ENCODE results near the gene FLNA.

FLNA gene

GRCh38 chrX:154368630-154369448 lies 5.6 kb downstream of the FLNA start:
- TF ChIP-seq, protein P1, sequence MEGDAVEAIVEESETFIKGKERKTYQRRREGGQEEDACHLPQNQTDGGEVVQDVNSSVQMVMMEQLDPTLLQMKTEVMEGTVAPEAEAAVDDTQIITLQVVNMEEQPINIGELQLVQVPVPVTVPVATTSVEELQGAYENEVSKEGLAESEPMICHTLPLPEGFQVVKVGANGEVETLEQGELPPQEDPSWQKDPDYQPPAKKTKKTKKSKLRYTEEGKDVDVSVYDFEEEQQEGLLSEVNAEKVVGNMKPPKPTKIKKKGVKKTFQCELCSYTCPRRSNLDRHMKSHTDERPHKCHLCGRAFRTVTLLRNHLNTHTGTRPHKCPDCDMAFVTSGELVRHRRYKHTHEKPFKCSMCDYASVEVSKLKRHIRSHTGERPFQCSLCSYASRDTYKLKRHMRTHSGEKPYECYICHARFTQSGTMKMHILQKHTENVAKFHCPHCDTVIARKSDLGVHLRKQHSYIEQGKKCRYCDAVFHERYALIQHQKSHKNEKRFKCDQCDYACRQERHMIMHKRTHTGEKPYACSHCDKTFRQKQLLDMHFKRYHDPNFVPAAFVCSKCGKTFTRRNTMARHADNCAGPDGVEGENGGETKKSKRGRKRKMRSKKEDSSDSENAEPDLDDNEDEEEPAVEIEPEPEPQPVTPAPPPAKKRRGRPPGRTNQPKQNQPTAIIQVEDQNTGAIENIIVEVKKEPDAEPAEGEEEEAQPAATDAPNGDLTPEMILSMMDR (conservative IDR thresholded peaks at IDR 0.05; ENCODE audit: control insufficient read depth, insufficient read depth, low read depth, low read length), result no peak
- H3K4me3 ChIP-seq (ENCODE audit: control insufficient read depth, low read depth, low read length), result peak overlapping the region; percentile 66
- DNase-seq (ENCODE audit: low read depth), result peak; percentile 95

- TF ChIP-seq, protein P1 (conservative IDR thresholded peaks at IDR 0.05; ENCODE audit: control insufficient read depth, insufficient read depth, low read depth, low read length), result no peak
- DNase-seq (ENCODE audit: low read depth), result no peak
- H3K4me3 ChIP-seq (ENCODE audit: control insufficient read depth, low read depth, low read length), result peak overlapping the region; percentile 6
Measured at GRCh38 chrX:154367474-154368308, 6.7 kb downstream of the FLNA start.

DNA sequence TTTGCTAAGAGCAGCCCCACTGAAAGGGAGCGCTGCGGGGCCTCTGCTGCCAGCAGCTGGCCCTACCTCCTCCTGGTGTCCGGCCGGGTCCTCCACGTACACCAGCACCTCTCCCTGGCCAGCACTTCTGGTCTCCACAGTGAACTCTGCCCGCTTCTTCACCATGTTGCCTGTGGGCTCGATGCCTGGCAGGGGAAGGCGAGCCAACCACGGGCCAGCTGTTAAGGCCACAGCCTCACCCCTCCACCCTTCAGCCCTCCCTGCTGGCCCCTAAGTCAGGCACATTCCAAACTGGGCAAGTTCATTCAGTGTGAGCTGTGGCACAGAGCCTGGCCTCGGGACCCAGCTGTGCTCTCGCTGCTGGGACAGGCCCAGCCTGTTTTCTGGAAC lies 7.8 kb downstream of the FLNA start:
- DNase-seq (ENCODE audit: low read depth), result no peak
- TF ChIP-seq, protein P1 (conservative IDR thresholded peaks at IDR 0.05; ENCODE audit: control insufficient read depth, insufficient read depth, low read depth, low read length), result no peak
- no peak overlapping the region for H3K4me3 ChIP-seq (ENCODE audit: control insufficient read depth, low read depth, low read length)

GRCh38 chrX:154365997-154366665 lies 8.3 kb downstream of the FLNA start:
- TF ChIP-seq, protein P1 (conservative IDR thresholded peaks at IDR 0.05; ENCODE audit: control insufficient read depth, insufficient read depth, low read depth, low read length), result no peak
- no peak for DNase-seq (ENCODE audit: low read depth)
- H3K4me3 ChIP-seq (ENCODE audit: control insufficient read depth, low read depth, low read length), result no peak overlapping the region

- no peak for DNase-seq (ENCODE audit: low read depth)
- TF ChIP-seq, protein P1 (conservative IDR thresholded peaks at IDR 0.05; ENCODE audit: control insufficient read depth, insufficient read depth, low read depth, low read length), result no peak
- H3K4me3 ChIP-seq (ENCODE audit: control insufficient read depth, low read depth, low read length), result no peak overlapping the region
Measured at GRCh38 chrX:154365052-154365600, 9.3 kb downstream of the FLNA start.

DNA sequence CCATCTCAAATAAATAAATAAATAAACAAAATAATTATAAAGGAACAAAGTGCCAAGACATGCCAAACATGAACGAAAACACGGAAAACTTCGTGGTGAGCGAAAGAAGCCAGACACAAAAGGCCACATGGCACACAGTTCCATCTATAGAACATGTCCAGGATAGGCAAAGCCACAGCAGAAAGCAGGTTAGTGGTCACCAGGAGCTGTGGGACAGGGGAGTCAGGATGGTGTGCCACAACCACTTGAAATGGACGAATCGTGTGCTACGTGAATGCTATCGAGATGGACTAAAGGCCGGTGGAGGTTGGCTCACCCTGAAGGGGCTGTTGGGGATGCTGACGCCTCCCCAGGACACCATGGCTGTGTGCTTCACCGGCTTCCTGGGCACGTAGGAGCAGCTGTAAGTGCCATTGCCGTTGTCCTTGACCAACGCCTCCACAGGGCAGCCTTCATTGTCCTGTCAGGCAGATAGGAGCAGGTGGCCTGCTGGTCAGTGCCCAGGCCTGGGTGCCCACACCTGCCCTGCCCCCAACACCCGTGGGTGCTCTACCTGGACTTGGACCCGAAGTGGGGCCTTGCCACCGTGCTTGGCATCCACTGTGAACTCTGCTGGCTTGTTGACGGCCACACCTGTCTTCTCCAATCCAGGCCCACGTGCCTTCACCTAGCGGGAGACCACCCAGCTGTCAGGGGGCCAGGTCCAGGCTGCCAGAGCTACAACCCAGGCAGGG lies 10.6 kb downstream of the FLNA start:
- no peak for DNase-seq (ENCODE audit: low read depth)
- no peak overlapping the region for H3K4me3 ChIP-seq (ENCODE audit: control insufficient read depth, low read depth, low read length)
- TF ChIP-seq, protein P1 (conservative IDR thresholded peaks at IDR 0.05; ENCODE audit: control insufficient read depth, insufficient read depth, low read depth, low read length), result no peak
